ENCODE measurements around the gene GCSAML.

The GCSAML gene

DNA sequence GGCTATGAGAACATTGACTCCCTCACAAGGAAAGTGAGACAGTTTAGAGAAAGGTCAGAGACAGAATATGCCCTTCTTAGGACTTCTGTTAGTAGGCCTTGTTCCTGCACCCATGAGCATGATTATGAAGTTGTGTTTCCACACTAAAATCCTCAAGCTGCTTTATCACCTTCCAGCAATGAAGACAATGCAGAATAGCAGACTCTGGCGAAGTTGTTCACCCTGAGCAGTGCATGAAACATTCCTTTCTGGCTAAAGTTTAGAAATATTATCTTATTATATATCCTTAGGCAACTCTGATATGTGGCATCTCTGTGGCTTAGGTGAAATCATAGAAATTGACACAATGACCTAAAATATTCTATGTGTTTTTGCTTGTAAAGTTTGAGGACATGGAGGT is 25.3 kb downstream of the GCSAML start:
- ATAC-seq (ENCODE audit: insufficient read depth, low read depth) = no peak
- TF ChIP-seq EZH2 (IDR thresholded peaks at IDR 0.05; ENCODE audit: borderline replicate concordance, low read depth, low read length, severe bottlenecking) (no peak), CTCF (IDR thresholded peaks at IDR 0.05; ENCODE audit: borderline replicate concordance, extremely low read depth, low read length, poor library complexity, severe bottlenecking) (no peak)
- Histone ChIP-seq H3K4me1 (ENCODE audit: insufficient read depth, low read length) (no peaks in the 10 kb centered on the region), H3K9me3 (ENCODE audit: insufficient read depth, low read length, severe bottlenecking) (no peaks in the 10 kb centered on the region), H2AFZ (ENCODE audit: low read depth, low read length) (no peak overlapping the region), H4K20me1 (ENCODE audit: insufficient read depth, low read length) (no peaks in the 10 kb centered on the region), H3K4me2 (ENCODE audit: insufficient read depth, low read length) (no peak overlapping the region), H3K79me2 (ENCODE audit: insufficient read depth, low read length) (no peaks in the 10 kb centered on the region), H3K4me3 (ENCODE audit: low read depth in 1 of 2, low read length in 2 of 2) (no peak overlapping the region), H3K27me3 (ENCODE audit: insufficient read depth, low read length, poor library complexity) (no peaks in the 10 kb centered on the region), H3K9ac (ENCODE audit: low read depth, low read length) (no peak overlapping the region), H3K27ac (ENCODE audit: low read length) (no peak overlapping the region), H3K36me3 (ENCODE audit: insufficient read depth, low read length) (no peaks in the 10 kb centered on the region)
- DNase-seq = no peak

GRCh38 chr1:247574664-247575063 is 25.7 kb downstream of the GCSAML start:
- no peaks in the 10 kb centered on the region for H3K4me1 ChIP-seq (ENCODE audit: insufficient read depth, low read length)
- H3K4me2 ChIP-seq (ENCODE audit: insufficient read depth, low read length) = no peak overlapping the region
- ATAC-seq (ENCODE audit: insufficient read depth, low read depth) = no peak
- no peaks in the 10 kb centered on the region for H3K79me2 ChIP-seq (ENCODE audit: insufficient read depth, low read length)
- no peak overlapping the region for H3K9ac ChIP-seq (ENCODE audit: low read depth, low read length)
- no peak overlapping the region for H3K27ac ChIP-seq (ENCODE audit: low read length)
- H3K9me3 ChIP-seq (ENCODE audit: insufficient read depth, low read length, severe bottlenecking) = no peaks in the 10 kb centered on the region
- no peak overlapping the region for H2AFZ ChIP-seq (ENCODE audit: low read depth, low read length)
- no peak overlapping the region for H3K4me3 ChIP-seq (ENCODE audit: low read depth in 1 of 2, low read length in 2 of 2)
- TF ChIP-seq EZH2 (IDR thresholded peaks at IDR 0.05; ENCODE audit: borderline replicate concordance, low read depth, low read length, severe bottlenecking) (no peak), CTCF (IDR thresholded peaks at IDR 0.05; ENCODE audit: borderline replicate concordance, extremely low read depth, low read length, poor library complexity, severe bottlenecking) (no peak)
- no peaks in the 10 kb centered on the region for H4K20me1 ChIP-seq (ENCODE audit: insufficient read depth, low read length)
- H3K27me3 ChIP-seq (ENCODE audit: insufficient read depth, low read length, poor library complexity) = no peaks in the 10 kb centered on the region
- no peaks in the 10 kb centered on the region for H3K36me3 ChIP-seq (ENCODE audit: insufficient read depth, low read length)
- DNase-seq = no peak

GRCh38 chr1:247576514-247576913 is 27.6 kb downstream of the GCSAML start:
- DNase-seq (no peak), ATAC-seq (ENCODE audit: insufficient read depth, low read depth) (0 out of 3 replicates have a peak, but pooled peaks have one; percentile 45)
- H3K9me3 ChIP-seq (ENCODE audit: insufficient read depth, low read length, severe bottlenecking) = no peaks in the 10 kb centered on the region
- no peaks in the 10 kb centered on the region for H4K20me1 ChIP-seq (ENCODE audit: insufficient read depth, low read length)
- no peak overlapping the region for H3K4me3 ChIP-seq (ENCODE audit: low read depth in 1 of 2, low read length in 2 of 2)
- H3K27me3 ChIP-seq (ENCODE audit: insufficient read depth, low read length, poor library complexity) = no peaks in the 10 kb centered on the region
- TF ChIP-seq CTCF (IDR thresholded peaks at IDR 0.05; ENCODE audit: borderline replicate concordance, extremely low read depth, low read length, poor library complexity, severe bottlenecking) (peak; percentile 61), EZH2 (IDR thresholded peaks at IDR 0.05; ENCODE audit: borderline replicate concordance, low read depth, low read length, severe bottlenecking) (no peak)
- no peak overlapping the region for H2AFZ ChIP-seq (ENCODE audit: low read depth, low read length)
- no peaks in the 10 kb centered on the region for H3K36me3 ChIP-seq (ENCODE audit: insufficient read depth, low read length)
- no peaks in the 10 kb centered on the region for H3K79me2 ChIP-seq (ENCODE audit: insufficient read depth, low read length)
- H3K4me1 ChIP-seq (ENCODE audit: insufficient read depth, low read length) = no peaks in the 10 kb centered on the region
- H3K9ac ChIP-seq (ENCODE audit: low read depth, low read length) = no peak overlapping the region
- H3K27ac ChIP-seq (ENCODE audit: low read length) = no peak overlapping the region
- no peak overlapping the region for H3K4me2 ChIP-seq (ENCODE audit: insufficient read depth, low read length)

GRCh38 chr1:247578946-247579460 is 30.1 kb downstream of the GCSAML start:
- Histone ChIP-seq H3K9me3 (ENCODE audit: insufficient read depth, low read length, severe bottlenecking) (no peaks in the 10 kb centered on the region), H3K36me3 (ENCODE audit: insufficient read depth, low read length) (no peaks in the 10 kb centered on the region), H3K79me2 (ENCODE audit: insufficient read depth, low read length) (no peaks in the 10 kb centered on the region), H3K4me3 (ENCODE audit: low read depth in 1 of 2, low read length in 2 of 2) (no peak overlapping the region), H3K27me3 (ENCODE audit: insufficient read depth, low read length, poor library complexity) (no peaks in the 10 kb centered on the region), H3K27ac (ENCODE audit: low read length) (no peak overlapping the region), H3K9ac (ENCODE audit: low read depth, low read length) (no peak overlapping the region), H3K4me2 (ENCODE audit: insufficient read depth, low read length) (no peak overlapping the region), H2AFZ (ENCODE audit: low read depth, low read length) (no peak overlapping the region), H4K20me1 (ENCODE audit: insufficient read depth, low read length) (no peaks in the 10 kb centered on the region), H3K4me1 (ENCODE audit: insufficient read depth, low read length) (no peaks in the 10 kb centered on the region)
- ATAC-seq (ENCODE audit: insufficient read depth, low read depth) (no peak), DNase-seq (no peak)
- TF ChIP-seq EZH2 (IDR thresholded peaks at IDR 0.05; ENCODE audit: borderline replicate concordance, low read depth, low read length, severe bottlenecking) (no peak), CTCF (IDR thresholded peaks at IDR 0.05; ENCODE audit: borderline replicate concordance, extremely low read depth, low read length, poor library complexity, severe bottlenecking) (no peak)
